Ovary (tissue), 9 donors: ENCODE results near the gene EYS. TPM values are rescaled to one million over a fixed set of nuclear protein-coding genes. Genes with fewer than 3 reads are reported as not detected.

Source experiments
- DNase-seq, 5 donors: peaks; one replicate each; pipeline ENCODE4 v3.0.0-alpha.2; 2019 to 2020
- H3K27ac ChIP-seq, 2 donors: fragments of 200-600 bp; one replicate each; pipeline versions ENCODE4 v1.5.1 to v1.8.0; 2019 to 2022
- H3K27me3 ChIP-seq: fragments of 200-600 bp; one replicate; pipeline ENCODE4 v1.8.0; 2022
- H3K36me3 ChIP-seq: fragments of 200-600 bp; sonication (generic); one replicate; pipeline ENCODE4 v1.5.1; 2019
- H3K4me1 ChIP-seq: one replicate; pipeline ENCODE4 v1.8.1; 2013; ENCODE audit warnings: mild to moderate bottlenecking, moderate library complexity; ENCODE audit not compliant: insufficient read depth
- H3K4me3 ChIP-seq: fragments of 200-600 bp; sonication (generic); one replicate; pipeline ENCODE4 v1.5.1; 2017
- H3K9me3 ChIP-seq, 2 donors: fragments of 200-600 bp in 1 of 2; sonication (generic) in 1 of 2; one replicate each; pipeline versions ENCODE4 v1.5.1 to v1.8.1; 2013 to 2019; ENCODE audit warnings: mild to moderate bottlenecking in 1 of 2, moderate library complexity in 1 of 2
- CTCF ChIP-seq, 3 donors: fragments of 450-650 bp in 2 of 3; fragments of 200-600 bp in 1 of 3; IDR thresholded peaks; one replicate each; pipeline versions ENCODE4 v1.5.1 to v1.8.0; 2016 to 2022; ENCODE audit warnings: antibody characterized with exemption in 3 of 3, mild to moderate bottlenecking in 1 of 3
- EP300 ChIP-seq: sonication (generic); formaldehyde crosslinking; IDR thresholded peaks from one replicate; pipeline ENCODE4 v1.6.1; 2017; ENCODE audit warnings: antibody characterized with exemption
- POLR2A ChIP-seq: fragments of 450-650 bp; IDR thresholded peaks from one replicate; pipeline ENCODE4 v1.6.1; 2017; ENCODE audit warnings: antibody characterized with exemption, mild to moderate bottlenecking, moderate library complexity
- WGBS, 3 donors: extraction: QIAGEN DNeasy Blood & Tissue Kit in 1 of 3; methylation state at CpG; one replicate each; pipeline versions ENCODE4 v1.1.5 to v1.1.7; 2013 to 2017; 5-methylcytosine and 5-hydroxymethylcytosine counted together
- intact Hi-C, 4 donors: fragments of 100-400 bp; cut with DNase I; formaldehyde crosslinking; loops; one replicate each; pipeline versions ENCODE4 v1.11.0 to v1.15.1; 2022 to 2023
- polyA plus RNA-seq, 2 donors: library from polyadenylated mRNA; stranded (reverse); fragments of 200-250 nt in 1 of 2; fragments of 350-450 nt in 1 of 2; fragmentation: Illumina TruSeq in 1 of 2; extraction: RNeasy Lipid Tissue Mini Kit (QIAGEN cat#74804) in 1 of 2; gene quantifications; one replicate each; pipeline ENCODE4 v1.2.3, GENCODE V29; 2013 to 2014
- total RNA-seq, 7 donors: library from RNA; depleted of rRNA in 2 of 7; stranded (reverse); fragments of >200 nt in 2 of 7; fragmentation: NEBNext Ultra II Directional in 3 of 7; extraction: Animal tissue kit (Norgen Biotek cat#: 25700) in 3 of 7; gene quantifications; one replicate each; pipeline versions ENCODE4 v1.1.0 to v1.2.4, GENCODE V29; 2016 to 2023
- donor health status: DM: no; HTN: no; CAD: no; lungs with moderate emphysema.
- donor health status: DM: no; HTN: no; CAD: no.
- donor health status: Bipolar disorder and iron deficiency.
- donor health status: DM: yes; HTN: yes; CAD: no.
- donor health status: DM: no; HTN: no; CAD: no.
- donor health status: DM: yes; HTN: yes; CAD: no.

The EYS gene
- total and polyA plus RNA-seq, 9 donors: under 0.01 to 0.03 (median 0.01) TPM; not detected in 6

DNA sequence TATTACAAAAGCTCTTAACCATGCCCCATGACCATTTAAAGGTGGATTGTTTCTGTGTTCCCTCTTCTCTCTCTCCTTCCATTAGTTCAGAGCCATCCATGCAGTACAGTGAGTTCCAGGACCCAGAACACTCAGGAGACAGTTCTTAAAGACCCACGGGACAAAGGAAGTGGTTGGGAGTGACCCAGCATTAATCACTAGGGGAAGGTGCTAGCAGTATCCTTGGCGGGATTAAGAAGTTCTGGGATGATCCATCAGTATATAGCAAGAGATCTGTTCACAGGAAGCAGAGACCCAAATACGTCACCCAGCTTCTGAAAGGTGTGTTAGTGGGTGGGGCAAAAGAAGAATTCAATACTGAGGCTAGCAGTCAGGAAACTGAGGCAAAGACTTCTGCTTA, 1917.3 kb downstream of the EYS start:
- Histone ChIP-seq H3K27ac (no peak overlapping the region), H3K4me1 (no peaks in the 10 kb centered on the region), H3K27me3 (no peaks in the 10 kb centered on the region), H3K4me3 (no peak overlapping the region), H3K36me3 (no peaks in the 10 kb centered on the region), H3K9me3 (no peaks in the 10 kb centered on the region)
- TF ChIP-seq CTCF (IDR thresholded peaks at IDR 0.05): no peak
- TF ChIP-seq POLR2A: no peak
- no peak for TF ChIP-seq EP300
- no peak for DNase-seq
- intact Hi-C loops: no loop called here
- 68 to 81% (median 78%) methylated on average over 3 of the region's 3 CpGs for WGBS, 3 donors

- H3K4me3 ChIP-seq: no peak overlapping the region
- no peaks in the 10 kb centered on the region for H3K9me3 ChIP-seq
- no peak for DNase-seq
Observed at GRCh38 chr6:63788569-63788968, 1918.5 kb downstream of the EYS start.

DNA sequence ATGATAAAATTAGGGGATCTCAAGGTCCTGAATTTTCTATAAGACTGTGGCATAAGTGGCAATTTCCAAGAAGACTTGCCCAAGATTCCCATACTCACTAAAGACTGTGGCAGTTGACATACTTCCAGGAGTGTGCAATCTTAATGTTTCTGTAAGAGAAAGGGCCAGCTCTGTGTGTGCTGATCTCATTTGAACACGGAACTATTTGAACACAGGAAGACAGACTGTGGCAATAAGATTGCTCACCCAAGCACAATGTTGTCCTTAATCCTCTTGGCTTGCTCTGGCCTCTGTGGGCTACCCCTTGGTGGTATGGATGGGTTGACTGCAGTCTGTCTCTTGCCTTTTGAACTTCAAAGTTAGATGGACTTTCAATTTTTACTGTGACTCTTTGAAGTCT, 1920.0 kb downstream of the EYS start:
- no peak overlapping the region for H3K4me3 ChIP-seq
- no peak overlapping the region for H3K27ac ChIP-seq
- no peaks in the 10 kb centered on the region for H3K36me3 ChIP-seq
- 88 to 91% (median 91%) methylated on average over 1 of the region's 1 CpG for WGBS, 3 donors
- no peak for TF ChIP-seq CTCF (IDR thresholded peaks at IDR 0.05)
- no peak for TF ChIP-seq EP300
- no peak for TF ChIP-seq POLR2A
- no peaks in the 10 kb centered on the region for H3K4me1 ChIP-seq
- no peaks in the 10 kb centered on the region for H3K27me3 ChIP-seq
- no peaks in the 10 kb centered on the region for H3K9me3 ChIP-seq
- no peak for DNase-seq
- intact Hi-C loops: no loop called here

More at GRCh38 chr6:63788569-63788968, 1918.5 kb downstream of the EYS start:
- Histone ChIP-seq H3K36me3 (no peaks in the 10 kb centered on the region), H3K27ac (no peak overlapping the region), H3K27me3 (no peaks in the 10 kb centered on the region), H3K4me1 (no peaks in the 10 kb centered on the region)
- TF ChIP-seq POLR2A (no peak), CTCF (IDR thresholded peaks at IDR 0.05) (no peak), EP300 (no peak)
- 75 to 79% (median 78%) methylated on average over 2 of the region's 2 CpGs for WGBS, 3 donors
- intact Hi-C loops: no loop called here

DNA sequence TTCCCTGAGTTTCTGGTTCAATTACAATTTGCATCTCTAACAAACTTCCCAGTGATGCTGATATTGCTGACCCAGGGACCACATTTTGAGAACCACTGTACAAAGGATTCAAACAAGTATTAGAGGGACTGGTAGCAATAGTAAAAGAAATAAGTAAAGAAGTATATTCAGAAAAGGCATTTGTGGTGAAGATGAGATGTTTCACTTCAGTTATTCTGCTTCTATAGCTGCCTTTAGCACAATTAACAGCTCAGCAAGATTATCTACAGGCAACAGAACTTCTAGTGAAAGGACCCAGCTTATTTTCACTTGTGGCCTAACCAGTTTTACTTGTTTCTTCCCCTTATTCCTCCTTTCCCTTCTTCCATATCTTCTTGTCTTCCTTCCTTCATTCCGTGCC, 1922.0 kb downstream of the EYS start:
- TF ChIP-seq POLR2A: no peak
- TF ChIP-seq CTCF (IDR thresholded peaks at IDR 0.05): no peak
- TF ChIP-seq EP300: no peak
- no peaks in the 10 kb centered on the region for H3K27me3 ChIP-seq
- H3K27ac ChIP-seq: no peak overlapping the region
- no peak for DNase-seq
- no peaks in the 10 kb centered on the region for H3K36me3 ChIP-seq
- H3K9me3 ChIP-seq: no peaks in the 10 kb centered on the region
- H3K4me1 ChIP-seq: no peaks in the 10 kb centered on the region
- no peak overlapping the region for H3K4me3 ChIP-seq
- intact Hi-C loops: no loop called here
- WGBS, 3 donors: 84 to 87% (median 86%) methylated on average over 1 of the region's 1 CpG

DNA sequence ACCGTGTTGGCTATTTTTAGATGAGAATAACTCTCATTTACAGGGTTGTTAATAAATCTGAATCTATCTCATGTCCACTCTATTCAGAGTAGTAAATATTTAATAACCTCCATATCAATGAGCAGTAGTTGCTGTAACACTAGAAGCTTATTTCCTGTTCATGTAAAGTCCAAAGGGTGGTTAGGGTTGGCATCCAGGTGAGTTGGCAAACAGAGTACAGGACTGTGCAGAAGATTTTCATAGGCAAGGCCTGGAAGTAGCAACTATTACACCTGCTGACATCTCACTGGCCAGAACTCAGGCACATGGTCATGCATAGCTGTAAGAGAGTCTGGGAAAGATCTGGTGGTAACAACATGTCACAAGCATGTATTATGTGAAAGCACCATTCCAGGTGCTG, 1923.9 kb downstream of the EYS start:
- Histone ChIP-seq H3K27me3 (no peaks in the 10 kb centered on the region), H3K36me3 (no peaks in the 10 kb centered on the region), H3K4me1 (no peaks in the 10 kb centered on the region), H3K27ac (no peak overlapping the region), H3K4me3 (no peak overlapping the region), H3K9me3 (no peaks in the 10 kb centered on the region)
- TF ChIP-seq EP300 (no peak), CTCF (IDR thresholded peaks at IDR 0.05) (no peak), POLR2A (no peak)
- WGBS, 3 donors: 53 to 64% (median 60%) methylated on average over 1 of the region's 1 CpG
- intact Hi-C loops: no loop called here
- DNase-seq: no peak
